Loucy (cell line): ENCODE data around the gene CSKMT.
"Not testable (repeated sequence)": the region's sequence is repeated elsewhere in the genome, so short reads cannot be mapped to it uniquely, and the experiment has no call there.

Experiments
- H2AFZ ChIP-seq: fragments of 200-600 bp; sonication (generic); 2 replicates; pipeline ENCODE4 v1.6.0; 2016; ENCODE audit warnings: antibody characterized with exemption, mild to moderate bottlenecking, low read length, moderate library complexity
- H3F3A ChIP-seq: fragments of 200-600 bp; 2 replicates; pipeline ENCODE4 v1.6.0; 2016; ENCODE audit warnings: antibody characterized with exemption, low read depth, mild to moderate bottlenecking
- H3K27me3 ChIP-seq: fragments of 200-600 bp; sonication (generic); 2 replicates; pipeline ENCODE4 v1.6.1; 2014; ENCODE audit warnings: low read length, mild to moderate bottlenecking; ENCODE audit not compliant: insufficient read depth, poor library complexity, severe bottlenecking
- H3K36me3 ChIP-seq: fragments of 200-600 bp; sonication (generic); 2 replicates; pipeline ENCODE4 v1.6.1; 2016; ENCODE audit warnings: low read length; ENCODE audit not compliant: insufficient read depth
- H3K4me1 ChIP-seq: fragments of 200-600 bp; sonication (generic); 2 replicates; pipeline ENCODE4 v1.5.1; 2014; ENCODE audit warnings: low read length, mild to moderate bottlenecking; ENCODE audit not compliant: insufficient read depth, poor library complexity, severe bottlenecking
- H3K4me2 ChIP-seq: fragments of 200-600 bp; sonication (generic); 2 replicates; pipeline ENCODE4 v1.6.0; 2014; ENCODE audit warnings: antibody characterized with exemption, low read length, low read depth, mild to moderate bottlenecking; ENCODE audit not compliant: poor library complexity, severe bottlenecking
- H3K4me3 ChIP-seq: fragments of 200-600 bp; sonication (generic); 2 replicates; pipeline ENCODE4 v1.5.1; 2014; ENCODE audit warnings: low read length, mild to moderate bottlenecking, mixed read lengths; ENCODE audit not compliant: poor library complexity, severe bottlenecking
- H3K79me2 ChIP-seq: fragments of 200-600 bp; sonication (generic); 2 replicates; pipeline ENCODE4 v1.6.1; 2014; ENCODE audit warnings: low read length; ENCODE audit not compliant: insufficient read depth
- H3K9ac ChIP-seq: fragments of 200-600 bp; sonication (generic); 2 replicates; pipeline ENCODE4 v1.6.0; 2014; ENCODE audit warnings: mild to moderate bottlenecking, low read depth, low read length, moderate library complexity; ENCODE audit not compliant: poor library complexity, severe bottlenecking
- H3K9me2 ChIP-seq: fragments of 200-600 bp; sonication (generic); replicated peaks from 2 replicates; pipeline ENCODE4 v1.6.1; 2016; ENCODE audit warnings: low read depth, low read length, mixed read lengths
- H3K9me3 ChIP-seq: fragments of 200-600 bp; sonication (generic); 2 replicates; pipeline ENCODE4 v1.6.1; 2014; ENCODE audit warnings: mild to moderate bottlenecking, antibody characterized with exemption, low read length, low read depth; ENCODE audit not compliant: insufficient read depth
- H4K20me1 ChIP-seq: fragments of 200-600 bp; sonication (generic); 2 replicates; pipeline ENCODE4 v1.6.0; 2014; ENCODE audit warnings: antibody characterized with exemption, low read length, mild to moderate bottlenecking; ENCODE audit not compliant: insufficient read depth, poor library complexity, severe bottlenecking
- EZH2phosphoT487 ChIP-seq: fragments of 200-600 bp; IDR thresholded peaks from 2 replicates; pipeline ENCODE4 v1.6.1; 2018; ENCODE audit warnings: antibody characterized with exemption, mild to moderate bottlenecking, moderate library complexity, borderline replicate concordance
- TF ChIP-seq, protein P1 (sequence below): fragments of 200-600 bp; sonication (generic); conservative IDR thresholded peaks from 2 replicates; pipeline ENCODE4 v1.5.1; 2014; ENCODE audit warnings: mild to moderate bottlenecking, antibody characterized with exemption, low read length

CSKMT gene

GRCh38 chr11:62671608-62672389 lies 6.7 kb downstream of the CSKMT start, which contains the start of the genes LBHD1 and UQCC3:
TSS of gene LBHD1 (minus strand) at chr11:62672267. CDS start at chr11:62670031, 2,236 bp downstream.
TSS of gene UQCC3 (plus strand) at chr11:62671673. CDS start at chr11:62671746, 73 bp downstream.
- H3F3A ChIP-seq: no peaks in the 10 kb centered on the region; the same call in 1 of the 2 replicates

GRCh38 chr11:62673196-62673525 lies 8.0 kb downstream of the CSKMT start:
- TF ChIP-seq, protein P1, sequence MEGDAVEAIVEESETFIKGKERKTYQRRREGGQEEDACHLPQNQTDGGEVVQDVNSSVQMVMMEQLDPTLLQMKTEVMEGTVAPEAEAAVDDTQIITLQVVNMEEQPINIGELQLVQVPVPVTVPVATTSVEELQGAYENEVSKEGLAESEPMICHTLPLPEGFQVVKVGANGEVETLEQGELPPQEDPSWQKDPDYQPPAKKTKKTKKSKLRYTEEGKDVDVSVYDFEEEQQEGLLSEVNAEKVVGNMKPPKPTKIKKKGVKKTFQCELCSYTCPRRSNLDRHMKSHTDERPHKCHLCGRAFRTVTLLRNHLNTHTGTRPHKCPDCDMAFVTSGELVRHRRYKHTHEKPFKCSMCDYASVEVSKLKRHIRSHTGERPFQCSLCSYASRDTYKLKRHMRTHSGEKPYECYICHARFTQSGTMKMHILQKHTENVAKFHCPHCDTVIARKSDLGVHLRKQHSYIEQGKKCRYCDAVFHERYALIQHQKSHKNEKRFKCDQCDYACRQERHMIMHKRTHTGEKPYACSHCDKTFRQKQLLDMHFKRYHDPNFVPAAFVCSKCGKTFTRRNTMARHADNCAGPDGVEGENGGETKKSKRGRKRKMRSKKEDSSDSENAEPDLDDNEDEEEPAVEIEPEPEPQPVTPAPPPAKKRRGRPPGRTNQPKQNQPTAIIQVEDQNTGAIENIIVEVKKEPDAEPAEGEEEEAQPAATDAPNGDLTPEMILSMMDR: no peak
- H3K4me1 ChIP-seq: peaks cover 42% of the 10 kb centered on the region
- H3K9me2 ChIP-seq: no peaks in the 10 kb centered on the region
- H3F3A ChIP-seq: no peaks in the 10 kb centered on the region; the same call in 1 of the 2 replicates
- H3K9ac ChIP-seq: peak overlapping the region; percentile 91
- H3K27me3 ChIP-seq: no peaks in the 10 kb centered on the region
- H3K9me3 ChIP-seq: no peaks in the 10 kb centered on the region
- no peaks in the 10 kb centered on the region; the same call in 1 of the 2 replicates for H3K36me3 ChIP-seq
- peak overlapping the region; percentile 87 for H3K4me2 ChIP-seq
- H2AFZ ChIP-seq: no peak overlapping the region
- H3K4me3 ChIP-seq: peak overlapping the region; percentile 80
- H3K79me2 ChIP-seq: peaks cover 74% of the 10 kb centered on the region
- peaks cover 30% of the 10 kb centered on the region for H4K20me1 ChIP-seq

More at GRCh38 chr11:62671608-62672389, 6.7 kb downstream of the CSKMT start, which contains the start of the genes LBHD1 and UQCC3:
- Histone ChIP-seq H3K4me2 (peak within 1 kb of the TSS; percentile 87), H3K4me3 (peak within 1 kb of the TSS; percentile 80), H3K9me2 (no peaks in the 10 kb centered on the region), H3K9me3 (no peaks in the 10 kb centered on the region), H3K36me3 (no peaks in the 10 kb centered on the region; the same call in 1 of the 2 replicates), H3K27me3 (no peaks in the 10 kb centered on the region), H3K9ac (peak within 1 kb of the TSS; percentile 91), H3K4me1 (peaks cover 38% of the 10 kb centered on the region), H3K79me2 (peaks cover 73% of the 10 kb centered on the region), H4K20me1 (peaks cover 23% of the 10 kb centered on the region), H2AFZ (peak within 1 kb of the TSS; percentile 91)
- TF ChIP-seq EZH2phosphoT487: no peak
- TF ChIP-seq, protein P1: no peak

DNA sequence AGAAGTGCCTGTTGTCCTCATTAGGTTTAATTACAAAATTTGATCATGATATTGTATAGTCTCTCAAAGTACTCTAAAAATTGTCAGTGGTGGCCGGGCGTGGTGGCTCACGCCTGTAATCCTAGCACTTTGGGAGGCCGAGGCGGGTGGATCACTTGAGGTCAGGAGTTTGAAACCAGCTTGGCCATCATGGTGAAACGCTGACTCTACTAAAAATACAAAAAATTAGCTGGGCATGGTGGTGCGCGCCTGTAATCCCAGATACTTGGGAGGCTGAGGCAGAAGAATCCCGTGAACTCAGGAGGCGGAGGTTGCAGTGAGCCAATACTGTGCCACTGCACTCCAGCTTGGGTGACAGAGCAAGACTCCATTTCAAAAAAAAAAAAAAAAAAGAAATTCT lies 10.3 kb downstream of the CSKMT start:
- H3K4me1 ChIP-seq: peaks cover 35% of the 10 kb centered on the region
- H3K9ac ChIP-seq: not testable (repeated sequence)

More for the DNA sequence above, 10.3 kb downstream of the CSKMT start:
- not testable (repeated sequence) for H3K9me2 ChIP-seq, H3K36me3 ChIP-seq, H3K27me3 ChIP-seq, H3K9me3 ChIP-seq, H3K4me3 ChIP-seq, H3F3A ChIP-seq, H3K4me2 ChIP-seq, H2AFZ ChIP-seq
- peaks cover 33% of the 10 kb centered on the region for H4K20me1 ChIP-seq
- H3K79me2 ChIP-seq: peaks cover 67% of the 10 kb centered on the region
